ENCODE results near the gene SAMD11.
A peak's percentile ranks its signal among the peaks of the same experiment; 100 is the strongest.

SAMD11 gene

DNA sequence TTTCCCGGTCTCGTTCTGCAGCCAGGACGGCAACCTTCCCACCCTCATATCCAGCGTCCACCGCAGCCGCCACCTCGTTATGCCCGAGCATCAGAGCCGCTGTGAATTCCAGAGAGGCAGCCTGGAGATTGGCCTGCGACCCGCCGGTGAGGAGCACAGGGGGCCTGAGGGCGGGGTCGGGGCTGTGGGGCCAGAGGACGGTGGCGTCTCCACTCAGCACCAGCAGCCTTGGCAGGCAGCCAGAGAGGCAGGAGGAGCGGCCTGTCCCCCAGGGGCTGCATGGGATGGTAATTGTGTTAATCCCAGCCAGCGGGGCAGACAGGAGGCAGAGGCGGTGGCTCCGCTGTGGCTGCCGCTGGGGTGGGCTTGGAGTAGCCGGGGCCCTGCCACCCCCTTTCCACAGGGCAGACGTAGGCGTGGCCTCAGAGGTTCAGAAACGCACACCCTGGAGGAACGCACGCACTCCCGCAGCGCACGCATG, 12.1 kb downstream of the SAMD11 start:
- TF ChIP-seq, protein P1, sequence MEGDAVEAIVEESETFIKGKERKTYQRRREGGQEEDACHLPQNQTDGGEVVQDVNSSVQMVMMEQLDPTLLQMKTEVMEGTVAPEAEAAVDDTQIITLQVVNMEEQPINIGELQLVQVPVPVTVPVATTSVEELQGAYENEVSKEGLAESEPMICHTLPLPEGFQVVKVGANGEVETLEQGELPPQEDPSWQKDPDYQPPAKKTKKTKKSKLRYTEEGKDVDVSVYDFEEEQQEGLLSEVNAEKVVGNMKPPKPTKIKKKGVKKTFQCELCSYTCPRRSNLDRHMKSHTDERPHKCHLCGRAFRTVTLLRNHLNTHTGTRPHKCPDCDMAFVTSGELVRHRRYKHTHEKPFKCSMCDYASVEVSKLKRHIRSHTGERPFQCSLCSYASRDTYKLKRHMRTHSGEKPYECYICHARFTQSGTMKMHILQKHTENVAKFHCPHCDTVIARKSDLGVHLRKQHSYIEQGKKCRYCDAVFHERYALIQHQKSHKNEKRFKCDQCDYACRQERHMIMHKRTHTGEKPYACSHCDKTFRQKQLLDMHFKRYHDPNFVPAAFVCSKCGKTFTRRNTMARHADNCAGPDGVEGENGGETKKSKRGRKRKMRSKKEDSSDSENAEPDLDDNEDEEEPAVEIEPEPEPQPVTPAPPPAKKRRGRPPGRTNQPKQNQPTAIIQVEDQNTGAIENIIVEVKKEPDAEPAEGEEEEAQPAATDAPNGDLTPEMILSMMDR (conservative IDR thresholded peaks at IDR 0.05): no peak
- H3K27ac ChIP-seq: peak overlapping the region; percentile 3; the same call in 1 of the 2 replicates

DNA sequence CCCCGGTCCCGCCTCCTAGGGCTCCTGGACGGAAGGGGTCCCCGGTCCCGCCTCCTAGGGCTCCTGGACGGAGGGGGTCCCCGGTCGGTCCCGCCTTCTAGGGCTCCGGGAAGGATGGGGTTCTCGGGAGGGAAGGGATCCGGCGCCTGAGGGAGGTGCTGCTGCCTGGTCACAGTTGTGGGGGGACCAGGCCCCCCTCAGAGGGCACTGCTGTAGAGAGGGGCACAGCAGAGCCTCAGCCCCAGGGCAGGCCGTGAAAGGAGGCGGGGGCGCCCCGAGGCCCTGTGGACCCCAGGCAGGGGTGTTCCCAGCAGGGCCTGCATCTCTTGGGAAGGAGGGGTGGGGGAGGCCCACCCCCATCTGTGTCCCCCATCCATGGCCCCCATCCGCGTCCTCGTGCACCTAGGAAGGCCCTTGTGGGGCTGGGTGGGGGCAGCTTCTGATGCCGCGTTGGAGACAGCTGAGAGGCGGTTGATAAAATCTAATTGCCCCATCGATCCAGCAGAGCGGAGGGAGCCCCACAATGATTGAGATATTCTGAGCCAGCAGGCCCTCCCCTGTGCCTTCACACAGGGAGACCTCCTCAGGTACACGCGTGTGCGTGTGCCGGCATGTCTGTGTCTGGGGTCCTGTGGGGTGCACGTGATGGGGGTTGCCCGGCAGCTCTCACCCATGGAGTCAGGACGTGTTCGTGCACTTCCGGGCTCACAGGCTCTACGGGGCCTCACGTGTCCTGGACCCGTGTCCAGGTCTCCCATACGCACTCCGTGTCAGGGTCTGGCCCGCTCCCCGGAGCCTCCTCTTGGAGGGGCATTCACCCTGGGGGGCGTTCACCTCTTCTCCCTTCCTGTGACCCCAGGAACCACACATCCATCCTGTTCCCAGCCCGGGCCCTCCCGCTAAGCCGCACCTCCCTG, 12.9 kb downstream of the SAMD11 start:
- H3K27ac ChIP-seq: peak overlapping the region; percentile 91; the same call in 1 of the 2 replicates
- TF ChIP-seq, protein P1 (conservative IDR thresholded peaks at IDR 0.05): no peak

DNA sequence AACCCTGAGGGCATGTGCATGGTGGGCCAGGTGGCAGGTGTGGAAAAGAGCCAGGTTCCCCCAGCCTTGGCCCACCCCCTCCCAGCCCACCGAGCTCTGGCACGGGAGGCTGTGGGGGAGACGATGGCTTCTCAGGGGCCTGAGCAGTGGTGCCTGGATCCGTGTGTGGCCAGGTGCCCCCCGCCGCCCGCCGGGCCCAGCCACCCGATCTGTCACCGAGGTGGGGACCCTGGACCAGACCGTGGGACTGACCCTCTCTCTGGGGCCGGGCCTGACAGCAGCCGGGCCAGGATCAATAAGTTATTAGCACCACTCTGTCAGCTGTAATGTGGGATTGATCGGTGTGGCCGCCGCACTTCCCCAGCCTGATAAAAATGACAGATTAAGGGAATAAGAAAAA, 13.8 kb downstream of the SAMD11 start:
- TF ChIP-seq, protein P1 (conservative IDR thresholded peaks at IDR 0.05): no peak
- H3K27ac ChIP-seq: peak overlapping the region; percentile 91

DNA sequence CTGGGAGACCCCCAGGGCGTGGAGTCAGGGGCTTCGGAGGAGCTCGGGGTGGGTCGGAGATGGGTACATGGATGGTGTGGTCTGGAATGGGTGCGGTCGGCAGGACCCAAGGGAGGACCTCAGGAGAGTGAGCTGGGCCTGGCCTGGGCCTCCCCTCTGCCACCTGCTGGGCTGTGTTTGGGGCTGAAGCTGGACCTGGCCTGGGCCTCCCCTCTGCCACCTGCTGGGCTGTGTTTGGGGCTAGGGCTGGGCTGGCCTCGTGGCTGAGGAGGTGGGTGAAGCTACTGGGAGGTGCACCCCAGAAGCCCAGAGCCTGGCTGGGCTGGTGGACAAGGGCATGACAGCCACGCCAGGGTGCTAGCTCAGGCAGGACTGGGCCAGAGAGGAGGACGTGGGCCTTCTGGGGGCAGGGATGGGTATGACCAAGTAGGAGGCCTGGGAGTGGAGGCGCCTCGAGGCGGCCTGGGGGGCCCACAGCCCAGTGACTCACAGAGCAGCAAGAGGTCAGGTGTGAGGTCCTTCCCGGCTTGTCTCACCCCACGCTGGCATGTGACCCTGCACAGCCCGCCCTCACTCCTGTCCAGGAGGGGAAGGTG, 14.5 kb downstream of the SAMD11 start:
- TF ChIP-seq, protein P1 (conservative IDR thresholded peaks at IDR 0.05): peak; percentile 86
- peak overlapping the region; percentile 91 for H3K27ac ChIP-seq

DNA sequence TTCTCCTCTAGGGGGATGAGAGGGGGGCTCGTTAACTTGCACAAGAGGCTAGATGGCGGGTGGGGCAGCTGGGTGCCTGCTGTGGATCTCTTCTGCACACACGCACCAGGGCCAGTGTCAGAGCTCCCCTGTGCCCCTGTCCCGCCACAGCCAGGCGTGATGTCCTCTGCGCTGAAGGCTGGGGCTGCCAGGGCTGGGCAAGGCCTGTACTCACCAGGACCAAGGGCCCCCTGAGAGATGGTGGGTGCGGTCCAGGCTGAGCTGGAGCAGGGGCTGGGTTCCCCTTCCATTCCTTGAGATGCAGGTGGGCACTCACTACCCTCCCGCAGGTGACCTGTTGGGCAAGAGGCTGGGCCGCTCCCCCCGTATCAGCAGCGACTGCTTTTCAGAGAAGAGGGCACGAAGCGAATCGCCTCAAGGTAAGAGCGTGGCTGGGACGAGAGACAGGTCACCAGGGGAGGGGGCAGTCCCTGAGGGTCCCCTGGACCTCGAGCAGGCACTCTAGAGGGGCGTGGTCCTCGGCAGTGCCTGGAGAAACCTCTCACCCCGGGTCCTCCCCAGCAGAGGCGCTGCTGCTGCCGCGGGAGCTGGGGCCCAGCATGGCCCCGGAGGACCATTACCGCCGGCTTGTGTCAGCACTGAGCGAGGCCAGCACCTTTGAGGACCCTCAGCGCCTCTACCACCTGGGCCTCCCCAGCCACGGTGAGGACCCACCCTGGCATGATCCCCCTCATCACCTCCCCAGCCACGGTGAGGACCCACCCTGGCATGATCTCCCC, 15.2 kb downstream of the SAMD11 start:
- TF ChIP-seq, protein P1 (conservative IDR thresholded peaks at IDR 0.05): no peak
- H3K27ac ChIP-seq: peak overlapping the region; percentile 91

DNA sequence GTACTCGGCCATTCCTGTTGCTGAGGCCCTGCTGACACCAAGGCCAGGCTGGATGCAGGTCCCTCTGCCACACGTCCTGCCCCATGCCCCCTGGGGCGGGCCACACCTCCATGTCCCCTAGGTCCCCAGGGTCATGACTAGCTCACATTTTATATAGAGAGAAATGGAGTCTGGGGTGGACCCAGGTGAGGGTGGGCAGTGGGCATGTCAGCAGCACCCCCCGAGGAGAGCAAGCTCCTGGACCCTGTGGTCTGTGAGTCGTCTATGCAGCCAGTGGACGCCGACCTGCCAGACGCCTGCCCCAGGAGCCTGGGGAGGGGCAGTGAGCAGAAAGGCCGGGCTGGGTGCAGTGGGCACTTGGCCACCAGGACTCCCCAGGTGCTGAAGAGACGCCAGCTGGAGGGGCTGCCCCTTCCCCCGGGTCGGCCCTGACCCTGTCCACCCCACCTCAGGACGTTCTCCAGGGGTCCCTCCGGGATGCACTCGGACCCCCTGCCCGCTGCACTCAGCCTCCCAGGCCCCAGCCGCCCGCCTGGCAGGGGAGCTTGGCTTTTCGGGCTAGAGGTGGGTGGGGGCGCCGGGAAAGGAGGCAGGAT, 15.9 kb downstream of the SAMD11 start:
- TF ChIP-seq, protein P1 (conservative IDR thresholded peaks at IDR 0.05): no peak
- H3K27ac ChIP-seq: peak overlapping the region; percentile 91

Data from VCaP (cell line).